MM.1S (cell line): ENCODE data around the gene ACSL1.

Source experiments
- DNase-seq: peaks from one replicate; pipeline ENCODE4 v3.0.0-alpha.2; 2015
- H2AFZ ChIP-seq: fragments of 300-600 bp; sonication (generic); 2 replicates; pipeline ENCODE4 v1.6.0; 2016; ENCODE audit warnings: antibody characterized with exemption, low read length
- H3F3A ChIP-seq: fragments of 300-600 bp; sonication (generic); 2 replicates; pipeline ENCODE4 v1.6.1; 2016; ENCODE audit warnings: mild to moderate bottlenecking, antibody characterized with exemption, low read length, moderate library complexity, mixed read lengths; ENCODE audit not compliant: insufficient read depth
- H3K27ac ChIP-seq: fragments of 300-600 bp; sonication (generic); 2 replicates; pipeline ENCODE4 v1.5.1; 2016; ENCODE audit warnings: mild to moderate bottlenecking, low read length
- H3K27me3 ChIP-seq: fragments of 300-600 bp; sonication (generic); replicated peaks from 2 replicates; pipeline ENCODE4 v1.6.0; 2016; ENCODE audit warnings: low read length; ENCODE audit not compliant: insufficient read depth
- H3K36me3 ChIP-seq: fragments of 300-600 bp; sonication (generic); replicated peaks from 2 replicates; pipeline ENCODE4 v1.6.1; 2016; ENCODE audit warnings: mild to moderate bottlenecking, low read length, mixed read lengths; ENCODE audit not compliant: insufficient read depth
- H3K4me1 ChIP-seq: fragments of 300-600 bp; sonication (generic); 2 replicates; pipeline ENCODE4 v1.6.1; 2016; ENCODE audit warnings: low read length, mixed read lengths
- H3K4me2 ChIP-seq: fragments of 300-600 bp; sonication (generic); 2 replicates; pipeline ENCODE4 v1.6.0; 2016; ENCODE audit warnings: low read depth, low read length
- H3K4me3 ChIP-seq: fragments of 300-600 bp; sonication (generic); 2 replicates; pipeline ENCODE4 v1.5.1; 2016; ENCODE audit warnings: low read length, mixed read lengths
- H3K79me2 ChIP-seq: fragments of 300-600 bp; sonication (generic); 2 replicates; pipeline ENCODE4 v1.6.1; 2016; ENCODE audit warnings: mixed run types, low read length, mixed read lengths
- H3K9ac ChIP-seq: fragments of 300-600 bp; sonication (generic); 2 replicates; pipeline ENCODE4 v1.6.1; 2016; ENCODE audit warnings: low read length, mixed read lengths
- H3K9me2 ChIP-seq: fragments of 300-600 bp; sonication (generic); replicated peaks from 2 replicates; pipeline ENCODE4 v1.6.1; 2016; ENCODE audit warnings: mild to moderate bottlenecking, low read length, mixed read lengths; ENCODE audit not compliant: insufficient read depth
- H3K9me3 ChIP-seq: fragments of 300-600 bp; sonication (generic); replicated peaks from 2 replicates; pipeline ENCODE4 v1.6.1; 2016; ENCODE audit warnings: mild to moderate bottlenecking, low read length, mixed read lengths; ENCODE audit not compliant: insufficient read depth
- H4K20me1 ChIP-seq: fragments of 300-600 bp; sonication (generic); 2 replicates; pipeline ENCODE4 v1.6.1; 2016; ENCODE audit warnings: mild to moderate bottlenecking, low read length, moderate library complexity, mixed read lengths; ENCODE audit not compliant: insufficient read depth
- EZH2 ChIP-seq: fragments of 300-600 bp; sonication (generic); optimal IDR thresholded peaks from 2 replicates; pipeline ENCODE3; 2017; ENCODE audit warnings: low read depth, mild to moderate bottlenecking, antibody characterized with exemption, low read length, mixed read lengths
- EZH2phosphoT487 ChIP-seq: fragments of 300-600 bp; sonication (generic); IDR thresholded peaks from 2 replicates; pipeline ENCODE4 v1.6.1; 2018; ENCODE audit warnings: antibody characterized with exemption, low read length
- TF ChIP-seq, protein P1 (sequence below): fragments of 300-600 bp; sonication (generic); IDR thresholded peaks from 2 replicates; pipeline ENCODE4 v1.5.1; 2016; ENCODE audit warnings: antibody characterized with exemption, low read length, mixed read lengths

Gene ACSL1

GRCh38 chr4:184868623-184869022, 42.9 kb upstream of the ACSL1 start:
- H3F3A ChIP-seq = no peaks in the 10 kb centered on the region
- no peak for DNase-seq

GRCh38 chr4:184863916-184864315, 38.1 kb upstream of the ACSL1 start:
- H3K4me2 ChIP-seq = no peak overlapping the region
- H3K36me3 ChIP-seq = no peaks in the 10 kb centered on the region
- no peak for DNase-seq
- no peaks in the 10 kb centered on the region for H3K79me2 ChIP-seq
- H3K9me2 ChIP-seq = no peaks in the 10 kb centered on the region
- no peaks in the 10 kb centered on the region for H4K20me1 ChIP-seq
- H3F3A ChIP-seq = no peaks in the 10 kb centered on the region
- H3K27ac ChIP-seq = no peak overlapping the region
- H3K9ac ChIP-seq = no peak overlapping the region
- no peak overlapping the region for H2AFZ ChIP-seq
- TF ChIP-seq EZH2phosphoT487 (no peak), EZH2 (no peak)
- TF ChIP-seq, protein P1, sequence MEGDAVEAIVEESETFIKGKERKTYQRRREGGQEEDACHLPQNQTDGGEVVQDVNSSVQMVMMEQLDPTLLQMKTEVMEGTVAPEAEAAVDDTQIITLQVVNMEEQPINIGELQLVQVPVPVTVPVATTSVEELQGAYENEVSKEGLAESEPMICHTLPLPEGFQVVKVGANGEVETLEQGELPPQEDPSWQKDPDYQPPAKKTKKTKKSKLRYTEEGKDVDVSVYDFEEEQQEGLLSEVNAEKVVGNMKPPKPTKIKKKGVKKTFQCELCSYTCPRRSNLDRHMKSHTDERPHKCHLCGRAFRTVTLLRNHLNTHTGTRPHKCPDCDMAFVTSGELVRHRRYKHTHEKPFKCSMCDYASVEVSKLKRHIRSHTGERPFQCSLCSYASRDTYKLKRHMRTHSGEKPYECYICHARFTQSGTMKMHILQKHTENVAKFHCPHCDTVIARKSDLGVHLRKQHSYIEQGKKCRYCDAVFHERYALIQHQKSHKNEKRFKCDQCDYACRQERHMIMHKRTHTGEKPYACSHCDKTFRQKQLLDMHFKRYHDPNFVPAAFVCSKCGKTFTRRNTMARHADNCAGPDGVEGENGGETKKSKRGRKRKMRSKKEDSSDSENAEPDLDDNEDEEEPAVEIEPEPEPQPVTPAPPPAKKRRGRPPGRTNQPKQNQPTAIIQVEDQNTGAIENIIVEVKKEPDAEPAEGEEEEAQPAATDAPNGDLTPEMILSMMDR = no peak
- no peaks in the 10 kb centered on the region for H3K27me3 ChIP-seq
- H3K9me3 ChIP-seq = no peaks in the 10 kb centered on the region
- H3K4me3 ChIP-seq = no peak overlapping the region
- peaks cover 18% of the 10 kb centered on the region for H3K4me1 ChIP-seq

More at GRCh38 chr4:184868623-184869022, 42.9 kb upstream of the ACSL1 start:
- Histone ChIP-seq H4K20me1 (no peaks in the 10 kb centered on the region), H3K4me2 (no peak overlapping the region), H3K9me3 (no peaks in the 10 kb centered on the region), H3K9me2 (no peaks in the 10 kb centered on the region), H3K4me1 (no peaks in the 10 kb centered on the region), H3K27ac (no peak overlapping the region), H3K79me2 (no peaks in the 10 kb centered on the region), H2AFZ (no peak overlapping the region), H3K9ac (no peak overlapping the region), H3K36me3 (no peaks in the 10 kb centered on the region), H3K4me3 (no peak overlapping the region), H3K27me3 (no peaks in the 10 kb centered on the region)
- TF ChIP-seq, protein P1 = no peak
- no peak for TF ChIP-seq EZH2
- no peak for TF ChIP-seq EZH2phosphoT487

GRCh38 chr4:184861047-184861446, 35.3 kb upstream of the ACSL1 start:
- no peak overlapping the region for H3K27ac ChIP-seq
- H3K4me1 ChIP-seq = peaks cover 18% of the 10 kb centered on the region
- H3K27me3 ChIP-seq = no peaks in the 10 kb centered on the region
- no peak overlapping the region for H3K4me2 ChIP-seq
- no peaks in the 10 kb centered on the region for H3K9me2 ChIP-seq
- no peaks in the 10 kb centered on the region for H3K79me2 ChIP-seq
- no peaks in the 10 kb centered on the region for H3F3A ChIP-seq
- no peaks in the 10 kb centered on the region for H3K9me3 ChIP-seq
- H4K20me1 ChIP-seq = no peaks in the 10 kb centered on the region
- no peak overlapping the region for H3K4me3 ChIP-seq
- H2AFZ ChIP-seq = no peak overlapping the region
- no peak overlapping the region for H3K9ac ChIP-seq
- TF ChIP-seq EZH2phosphoT487 (no peak), EZH2 (no peak)
- TF ChIP-seq, protein P1 = no peak
- DNase-seq = no peak
- no peaks in the 10 kb centered on the region for H3K36me3 ChIP-seq
